GM19324 (cell line): ENCODE data around the gene ADAMTSL1.

Experiments
- ATAC-seq: cut with Tn5 transposase; IDR thresholded peaks from one replicate; pipeline ENCODE4 v1.9.1; 2021; ENCODE audit warnings: mild to moderate bottlenecking, moderate library complexity; ENCODE audit not compliant: unreplicated experiment, low FRiP score

The ADAMTSL1 gene

GRCh38 chr9:18829873-18830272, 355.9 kb downstream of the ADAMTSL1 start:
- no peak for ATAC-seq

- ATAC-seq: peak; percentile 74
Measured at GRCh38 chr9:18834740-18835361, 360.9 kb downstream of the ADAMTSL1 start.

GRCh38 chr9:18837402-18837801, 363.4 kb downstream of the ADAMTSL1 start:
- ATAC-seq: no peak

- ATAC-seq: no peak
Measured at GRCh38 chr9:18847576-18848275, 373.8 kb downstream of the ADAMTSL1 start.

GRCh38 chr9:18848657-18849056, 374.7 kb downstream of the ADAMTSL1 start:
- no peak for ATAC-seq

GRCh38 chr9:18849270-18849669, 375.3 kb downstream of the ADAMTSL1 start:
- no peak for ATAC-seq

GRCh38 chr9:18849890-18850677, 376.1 kb downstream of the ADAMTSL1 start:
- ATAC-seq: no peak

GRCh38 chr9:18851069-18851795, 377.3 kb downstream of the ADAMTSL1 start:
- no peak for ATAC-seq

GRCh38 chr9:18855656-18856055, 381.7 kb downstream of the ADAMTSL1 start:
- ATAC-seq: no peak

GRCh38 chr9:18857334-18857733, 383.4 kb downstream of the ADAMTSL1 start:
- ATAC-seq: no peak

GRCh38 chr9:18857769-18858168, 383.8 kb downstream of the ADAMTSL1 start:
- ATAC-seq: no peak

- ATAC-seq: no peak
Measured at GRCh38 chr9:18861609-18862544, 387.9 kb downstream of the ADAMTSL1 start.

GRCh38 chr9:18863791-18864190, 389.8 kb downstream of the ADAMTSL1 start:
- no peak for ATAC-seq

- no peak for ATAC-seq
Measured at GRCh38 chr9:18864516-18864915, 390.6 kb downstream of the ADAMTSL1 start.

GRCh38 chr9:18865542-18865941, 391.6 kb downstream of the ADAMTSL1 start:
- ATAC-seq: no peak

GRCh38 chr9:18866121-18866831, 392.3 kb downstream of the ADAMTSL1 start:
- ATAC-seq: no peak

GRCh38 chr9:18869725-18870124, 395.8 kb downstream of the ADAMTSL1 start:
- no peak for ATAC-seq

- no peak for ATAC-seq
Measured at GRCh38 chr9:18874069-18874468, 400.1 kb downstream of the ADAMTSL1 start.

GRCh38 chr9:18874990-18875389, 401.0 kb downstream of the ADAMTSL1 start:
- peak; percentile 49 for ATAC-seq
